Neural progenitor cell (in vitro differentiated cells): Measurements from ENCODE around the gene GNPTAB.

Source experiments
- CTCF ChIP-seq: fragments of 200-600 bp; sonication (generic); IDR thresholded peaks from 2 replicates; pipeline ENCODE4 v1.5.1; 2017; ENCODE audit warnings: antibody characterized with exemption, mild to moderate bottlenecking
- EZH2 ChIP-seq: fragments of 200-600 bp; sonication (generic); IDR thresholded peaks from 2 replicates; pipeline ENCODE4 v1.6.1; 2017; ENCODE audit warnings: antibody characterized with exemption, mild to moderate bottlenecking, moderate library complexity
- EZH2phosphoT487 ChIP-seq: fragments of 200-600 bp; sonication (generic); IDR thresholded peaks from 2 replicates; pipeline ENCODE4 v1.6.1; 2017; ENCODE audit warnings: antibody characterized with exemption

- no peak for TF ChIP-seq CTCF
- no peak for TF ChIP-seq EZH2
- TF ChIP-seq EZH2phosphoT487, result no peak
These were observed 83.1 kb downstream of the GNPTAB start for GRCh38 chr12:101747697-101748096.
